ENCODE measurements around the gene NDUFA7. TPM values are rescaled to one million over a fixed set of nuclear protein-coding genes. Genes with fewer than 3 reads are reported as not detected.
A peak's percentile ranks its signal among the peaks of the same experiment; 100 is the strongest.

Gene NDUFA7
- total and polyA plus RNA-seq, 2 donors (not counting 1 experiment from before 2014, with no cell fraction given), result 28.6 to 71.7 TPM

- no peaks in the 10 kb centered on the region for H3K27me3 Mint-ChIP-seq
- peak overlapping the region; percentile 90 for H3K4me2 ChIP-seq (replicated peaks; ENCODE audit: low read depth, low read length, poor library complexity, severe bottlenecking)
- intact Hi-C loops (cut with micrococcal nuclease), result loop anchor here (1.0 kb wide), 5 partner anchors 12 to 376 kb away; partner anchors contain the start of genes CD320 and RAB11B
- ATAC-seq (ENCODE audit: low read depth) (no peak), DNase-seq (peak; percentile 33)
- TF ChIP-seq CTCF (IDR thresholded peaks at IDR 0.05), result no peak
- TF ChIP-seq EZH2 (IDR thresholded peaks at IDR 0.05; ENCODE audit: borderline replicate concordance, insufficient read depth, low read depth, low read length, poor library complexity, severe bottlenecking), result no peak
- peaks cover 0 to 26% of the 10 kb centered on the region in 2 experiments for H3K36me3 ChIP-seq (replicated peaks in 1 of 2; ENCODE audit: control extremely low read depth in 1 of 2, control insufficient read depth in 1 of 2, extremely low read depth in 1 of 2, insufficient read depth in 2 of 2, low read length in 1 of 2)
- H3K4me1 Mint-ChIP-seq, result peaks cover 42% of the 10 kb centered on the region
- H2AFZ ChIP-seq (ENCODE audit: insufficient read depth, low read depth, low read length, poor library complexity, severe bottlenecking), result peak overlapping the region; percentile 91
- H3K4me1 ChIP-seq (ENCODE audit: control insufficient read depth in 2 of 2, insufficient read depth in 2 of 2, low read length in 2 of 2), result peaks cover 18 to 39% of the 10 kb centered on the region in 2 donors
- H3K79me2 ChIP-seq (ENCODE audit: control insufficient read depth, insufficient read depth, low read length), result peaks cover 53% of the 10 kb centered on the region
- H3K9me3 ChIP-seq (ENCODE audit: control extremely low read depth in 1 of 3, control insufficient read depth in 2 of 3, insufficient read depth in 1 of 3, low read length in 2 of 3), result no peaks in the 10 kb centered on the region
- WGBS (ENCODE audit: insufficient coverage), result under 1% methylated on average over 14 of the region's 16 CpGs
- POLR2A ChIA-PET, result interaction anchor here (0.5 to 2.5 kb wide), 10 partner anchors 14 to 400 kb away, joined by 3 to 6 read pairs (median 4); partner anchors contain the start of genes RAB11B and ZNF414
- CTCF ChIA-PET, result interaction anchor here (1.3 to 1.9 kb wide), 7 partner anchors 9 to 185 kb away, joined by 3 to 8 read pairs (median 5); no protein-coding TSS in a partner anchor
- peak overlapping the region; percentile 92 for H3K4me3 Mint-ChIP-seq
- peaks cover 13% of the 10 kb centered on the region for H4K20me1 ChIP-seq (ENCODE audit: control insufficient read depth, insufficient read depth, low read length, poor library complexity, severe bottlenecking)
- peak overlapping the region; percentile 80 to 92 for H3K27ac ChIP-seq (ENCODE audit: low read length in 2 of 2)
- no peaks in the 10 kb centered on the region for H3K9me3 Mint-ChIP-seq (ENCODE audit: insufficient read depth)
- peak overlapping the region; percentile 91 for H3K27ac Mint-ChIP-seq
- H3K27me3 ChIP-seq (replicated peaks in 1 of 4; ENCODE audit: control extremely low read depth in 1 of 4, control insufficient read depth in 3 of 4, insufficient read depth in 4 of 4, low read length in 3 of 4), result no peaks in the 10 kb centered on the region
- H3K4me3 ChIP-seq (ENCODE audit: control extremely low read depth in 1 of 5, extremely low read depth in 1 of 5, insufficient read depth in 1 of 5, low read depth in 2 of 5, low read length in 4 of 5), result peak overlapping the region; percentile 78 to 99 (median 96)
- peak overlapping the region; percentile 98 for H3K9ac ChIP-seq (ENCODE audit: low read length)
These were observed 560 bp downstream of the NDUFA7 start for GRCh38 chr19:8320564-8321066.
